Jurkat, Clone E6-1 (cell line): ENCODE measurements around the gene SCN4A.
"Not testable (repeated sequence)": the region's sequence is repeated elsewhere in the genome, so short reads cannot be mapped to it uniquely, and the experiment has no call there.

Source experiments
- DNase-seq: peaks from one replicate; pipeline ENCODE4 v3.0.0-alpha.2; 2011; ENCODE audit warnings: low read depth, low spot score
- H3K4me3 ChIP-seq: 2 replicates; pipeline ENCODE4 v1.5.1; 2011; ENCODE audit warnings: mild to moderate bottlenecking, low read length, control low read depth, moderate library complexity

Gene SCN4A

DNA sequence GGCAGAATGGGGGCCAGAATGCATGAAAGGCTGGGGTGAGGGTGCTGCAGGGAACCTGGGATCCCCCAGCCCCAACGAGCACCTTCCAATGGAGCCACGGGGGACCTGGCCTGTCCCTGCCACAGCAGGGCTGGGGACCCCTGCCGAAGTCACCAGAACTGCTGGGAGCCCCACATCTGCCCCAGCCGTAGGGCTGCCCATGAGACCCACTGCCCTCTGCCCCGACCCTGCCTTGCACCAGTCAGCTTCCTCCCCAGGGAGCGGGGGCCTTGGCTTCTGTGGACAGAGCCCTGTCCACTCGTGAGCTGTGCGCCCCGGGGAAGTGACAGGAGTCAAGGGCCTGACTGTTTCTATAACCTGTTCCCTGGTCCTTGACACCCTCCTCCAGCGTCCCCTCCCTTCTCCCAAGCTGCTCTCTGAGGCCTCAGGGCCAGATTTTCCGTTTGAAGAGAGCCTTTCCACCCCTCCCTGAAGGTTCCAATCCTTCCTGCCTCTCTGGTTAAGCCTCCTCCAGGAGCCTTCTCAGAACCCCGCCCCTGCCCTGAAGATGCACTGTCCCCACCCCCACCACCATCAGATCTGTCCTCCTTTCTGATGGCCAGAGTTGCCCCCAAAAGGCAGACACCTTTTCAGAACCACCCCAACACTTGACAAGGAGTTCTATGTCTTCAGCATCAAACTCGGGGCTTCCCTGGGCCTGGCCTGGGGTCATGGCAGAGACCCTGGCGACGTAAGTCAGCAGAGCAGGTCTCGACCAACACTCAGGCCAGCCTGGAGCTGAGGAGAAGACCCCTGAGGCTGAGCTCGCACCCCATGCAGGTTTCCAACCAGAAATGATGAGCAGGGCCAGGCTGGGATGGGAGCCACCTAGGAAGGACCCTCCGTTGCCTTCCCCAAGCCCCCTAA, 14.8 kb upstream of the SCN4A start:
- no peak for DNase-seq
- no peak overlapping the region for H3K4me3 ChIP-seq

DNA sequence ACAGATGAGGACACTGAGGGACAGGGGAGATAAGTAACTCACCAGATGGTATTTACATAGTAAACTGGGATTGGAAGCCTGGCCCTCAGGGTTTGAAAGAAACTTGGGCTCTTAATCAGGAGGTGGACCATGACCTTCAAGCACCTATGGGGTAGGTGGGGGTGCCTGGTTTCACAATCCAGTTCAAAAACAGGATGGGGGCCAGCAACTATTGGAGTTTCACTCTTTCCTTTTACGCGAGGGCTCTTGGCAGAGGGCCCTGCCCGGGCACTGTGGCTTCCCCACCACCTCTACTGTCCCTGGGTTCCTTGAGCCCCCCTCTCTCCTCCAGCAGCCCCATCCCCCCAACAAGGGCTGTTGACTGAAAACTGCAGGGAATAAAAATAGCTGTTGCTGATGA, 14.1 kb upstream of the SCN4A start:
- no peak overlapping the region for H3K4me3 ChIP-seq
- no peak for DNase-seq

DNA sequence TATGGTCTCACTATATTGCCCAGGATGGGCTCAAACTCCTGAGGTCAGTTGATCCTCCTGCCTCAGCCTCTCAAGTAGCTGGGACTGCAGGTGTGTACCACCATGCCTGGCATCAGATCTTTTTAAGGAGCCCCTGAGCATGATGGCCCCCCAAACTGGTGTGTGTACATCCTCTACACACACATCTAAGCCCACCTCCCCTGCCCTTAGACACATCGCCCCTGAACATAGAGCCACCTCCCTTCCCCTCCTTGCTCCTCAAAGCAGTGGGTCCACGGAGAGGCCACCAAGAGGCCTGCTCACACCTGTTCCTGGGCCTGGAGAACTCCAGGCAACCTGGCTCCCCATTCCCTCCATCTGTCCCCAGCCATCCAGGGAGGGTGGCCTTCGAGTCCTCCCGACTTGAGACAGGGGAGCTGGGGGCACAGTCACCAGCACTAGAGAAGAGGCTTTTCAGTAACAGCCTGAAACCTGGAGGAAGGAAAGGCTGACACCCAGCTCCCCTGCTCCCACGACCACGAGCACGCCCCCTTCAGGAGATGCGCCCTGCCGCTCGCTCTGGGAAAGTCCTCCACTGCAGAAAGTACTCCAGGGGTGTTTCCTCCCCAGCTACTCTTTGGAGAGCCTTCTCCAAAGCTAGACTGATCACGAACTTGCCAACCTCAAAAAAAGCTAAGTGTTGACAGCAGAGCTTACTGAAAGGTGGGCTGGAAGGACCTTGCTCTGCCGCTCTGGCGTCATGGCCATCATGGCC, 12.8 kb upstream of the SCN4A start:
- no peak overlapping the region for H3K4me3 ChIP-seq
- no peak for DNase-seq

DNA sequence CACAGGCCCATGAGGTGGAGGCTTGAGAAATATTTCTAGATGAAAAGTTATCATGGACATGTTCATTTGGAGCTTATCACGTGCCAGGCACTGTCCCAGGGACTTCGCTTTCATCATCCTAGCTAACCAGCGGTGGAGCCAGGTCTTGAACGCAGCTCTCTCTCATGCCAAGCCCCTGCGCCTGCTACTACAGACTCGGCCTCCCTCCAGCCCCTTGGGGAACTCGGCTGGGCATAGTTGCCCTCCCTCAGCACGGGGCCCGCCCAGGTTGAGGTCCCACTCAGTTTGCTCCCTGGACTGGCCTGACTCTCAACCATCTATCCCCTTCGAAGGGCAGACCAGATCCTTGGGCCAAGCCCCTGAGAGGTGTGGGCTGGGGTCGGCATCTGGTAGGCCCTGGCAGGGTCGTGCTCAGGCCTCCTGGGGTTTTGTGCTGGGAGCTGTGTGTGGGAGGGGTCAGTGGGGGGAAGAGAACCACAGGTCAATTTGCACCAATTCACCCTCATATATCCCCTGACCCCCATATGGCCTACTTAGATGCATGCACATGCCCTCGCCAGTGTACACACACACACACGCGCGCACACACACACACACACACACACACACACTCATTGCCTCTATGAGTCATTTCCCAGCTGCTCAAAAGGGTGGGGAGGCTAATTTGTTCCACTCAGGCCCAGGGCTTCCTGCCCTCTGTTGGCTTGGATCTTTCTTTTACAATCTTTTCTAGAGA, 12.1 kb upstream of the SCN4A start:
- no peak for DNase-seq
- H3K4me3 ChIP-seq: no peak overlapping the region

GRCh38 chr17:63984236-63984635, 11.5 kb upstream of the SCN4A start:
- no peak for DNase-seq
- H3K4me3 ChIP-seq: no peak overlapping the region

DNA sequence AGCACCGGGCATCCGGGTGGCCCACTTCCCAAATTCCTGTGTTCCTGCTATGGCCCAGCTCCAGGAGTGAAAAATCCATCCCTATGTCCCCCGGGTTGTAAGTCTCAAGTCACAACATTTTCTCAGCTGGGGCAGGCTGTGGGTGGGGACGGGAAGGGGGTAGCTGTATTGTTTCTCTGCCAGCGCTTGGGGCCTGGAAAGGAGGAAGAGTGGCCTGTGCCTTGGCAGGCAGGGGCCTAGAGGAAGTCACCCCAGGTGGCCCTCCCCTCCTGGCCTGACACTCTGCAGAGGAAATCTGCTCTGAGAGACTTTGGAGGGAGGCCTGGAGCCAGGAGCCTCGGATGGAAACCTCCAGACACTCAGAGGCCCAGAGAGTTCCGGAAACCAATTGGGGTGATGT, 10.6 kb upstream of the SCN4A start:
- no peak overlapping the region for H3K4me3 ChIP-seq
- DNase-seq: no peak

GRCh38 chr17:63982641-63983040, 9.9 kb upstream of the SCN4A start:
- not testable (repeated sequence) for DNase-seq, H3K4me3 ChIP-seq

- DNase-seq: no peak
- no peak overlapping the region for H3K4me3 ChIP-seq
Observed at GRCh38 chr17:63978272-63979200, 5.8 kb upstream of the SCN4A start.

DNA sequence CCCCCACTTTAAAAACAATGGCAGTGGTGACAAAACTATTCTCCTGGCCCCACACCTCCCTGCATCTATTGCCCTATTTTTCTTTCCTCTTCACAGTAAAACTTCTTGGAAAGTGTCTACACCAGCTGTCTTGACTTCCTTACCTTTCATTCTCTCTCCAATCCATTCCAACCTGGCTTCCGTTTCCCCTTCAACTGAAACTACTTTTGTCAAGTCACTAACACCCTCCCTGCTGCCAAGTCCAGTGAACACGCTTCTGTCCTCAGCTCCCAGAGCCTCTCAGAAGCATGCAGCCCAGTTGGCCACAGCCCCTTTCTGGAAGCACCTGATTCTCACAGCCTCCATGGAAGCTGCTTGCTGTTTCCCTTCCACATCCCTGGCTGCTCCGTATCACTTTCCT, 4.0 kb upstream of the SCN4A start:
- no peak for DNase-seq
- no peak overlapping the region for H3K4me3 ChIP-seq

GRCh38 chr17:63975541-63976092, 2.9 kb upstream of the SCN4A start:
- no peak overlapping the region for H3K4me3 ChIP-seq

DNA sequence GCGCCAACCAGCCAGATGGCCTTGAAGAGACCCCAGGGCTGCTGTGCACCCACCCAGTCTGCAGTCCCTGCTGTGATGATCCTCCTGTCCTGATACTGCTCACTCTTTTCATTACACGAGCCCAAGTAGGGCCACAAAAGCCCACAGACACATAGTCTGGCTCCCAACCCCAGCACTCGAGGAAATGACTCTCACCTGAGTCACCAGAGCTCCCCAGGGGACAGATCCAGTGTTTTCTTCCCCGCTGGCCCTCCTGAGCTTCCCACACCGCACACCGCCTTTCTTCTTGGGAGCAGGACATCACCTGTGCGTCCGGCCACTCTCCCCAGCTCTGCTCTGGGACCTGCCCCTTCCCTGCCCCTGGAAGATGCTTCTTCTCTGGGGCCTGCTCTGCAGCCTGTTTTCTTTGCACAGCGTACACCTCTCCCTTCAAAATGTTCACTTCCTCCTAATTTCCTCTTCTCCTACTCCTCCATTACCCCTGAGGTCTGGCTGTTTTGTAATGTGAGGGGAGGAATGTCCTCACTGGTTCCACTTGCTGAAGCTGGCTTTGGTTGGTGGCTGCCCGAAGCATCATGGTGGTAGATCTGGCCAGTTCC, 2.0 kb upstream of the SCN4A start:
- no peak overlapping the region for H3K4me3 ChIP-seq
- no peak for DNase-seq

More at GRCh38 chr17:63975541-63976092, 2.9 kb upstream of the SCN4A start:
- DNase-seq: no peak

GRCh38 chr17:63973930-63974593, 1.3 kb upstream of the SCN4A start:
- no peak for DNase-seq
- no peak overlapping the region for H3K4me3 ChIP-seq

DNA sequence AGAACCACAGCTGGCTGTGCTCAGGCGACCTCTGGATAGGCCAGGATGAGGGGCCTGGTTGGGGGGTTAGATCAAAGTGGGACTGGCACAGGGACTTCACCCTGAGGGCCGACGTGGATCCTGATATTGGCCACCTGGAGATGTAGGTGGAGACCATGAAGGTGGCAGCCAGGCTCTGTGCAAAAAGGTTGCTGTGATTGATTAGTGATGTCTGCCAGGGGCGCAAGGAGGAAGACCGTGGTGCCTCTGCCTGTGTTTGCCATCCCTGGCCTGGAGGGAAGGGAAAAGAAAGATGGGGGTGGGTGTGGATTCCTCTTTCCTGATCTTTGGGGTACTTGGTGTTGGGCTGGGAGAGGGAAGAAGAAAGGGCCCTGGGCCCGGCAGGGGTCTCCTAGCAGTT, 529 bp upstream of the SCN4A start:
- no peak overlapping the region for H3K4me3 ChIP-seq
- DNase-seq: no peak

GRCh38 chr17:63969278-63969677, 3.4 kb downstream of the SCN4A start:
- no peak for DNase-seq
- H3K4me3 ChIP-seq: no peak overlapping the region

DNA sequence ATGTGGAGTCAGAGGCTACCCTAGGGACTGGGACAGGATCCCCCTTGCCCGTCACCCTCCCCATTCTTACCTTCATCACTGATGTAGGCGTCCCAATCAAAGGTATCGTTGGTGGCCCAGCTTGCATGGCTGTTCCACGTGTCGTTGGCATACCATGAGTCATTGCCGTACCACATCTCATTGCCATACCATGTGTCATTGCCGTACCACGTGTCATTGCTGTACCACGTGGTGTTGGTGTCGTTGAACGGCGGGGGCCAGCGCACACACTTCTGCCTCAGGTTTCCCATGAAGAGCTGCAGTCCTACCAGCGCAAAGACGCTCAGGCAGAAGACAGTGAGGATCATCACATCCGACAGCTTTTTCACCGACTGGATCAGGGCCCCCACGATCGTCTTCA, 4.8 kb downstream of the SCN4A start:
- H3K4me3 ChIP-seq: no peak overlapping the region
- DNase-seq: no peak

DNA sequence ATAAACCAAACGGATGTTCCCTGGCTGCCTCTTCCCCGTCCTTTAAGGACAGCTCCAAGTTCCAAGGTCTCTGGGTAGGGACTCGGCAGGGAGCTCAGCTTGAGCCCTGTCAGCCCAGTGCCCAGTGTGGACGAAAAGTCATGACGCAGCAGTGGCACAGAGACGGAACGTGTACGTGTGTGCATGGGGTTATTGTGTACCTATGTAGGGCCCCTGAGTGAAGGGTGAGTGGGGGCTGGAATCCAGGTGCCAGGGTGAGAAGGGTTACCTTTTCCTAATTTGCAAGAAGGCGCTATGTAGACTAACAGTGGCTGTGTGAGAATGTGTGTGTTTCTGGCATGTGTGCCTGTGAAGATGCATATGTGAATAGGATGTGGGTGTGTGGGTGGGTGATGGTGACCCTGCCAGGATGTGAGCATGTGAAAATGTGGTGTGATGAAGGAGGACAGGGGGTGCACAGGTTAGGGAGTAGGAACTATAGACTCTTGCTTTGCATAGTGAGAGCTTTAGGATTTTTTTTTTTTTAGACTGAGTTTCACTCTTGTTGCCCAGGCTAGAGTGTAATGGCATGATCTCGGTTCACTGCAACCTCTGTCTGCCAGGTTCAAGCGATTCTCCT, 6.0 kb downstream of the SCN4A start:
- peak; percentile 54 for DNase-seq
- H3K4me3 ChIP-seq: no peak overlapping the region

- DNase-seq: no peak
Observed at GRCh38 chr17:63963123-63963522, 9.6 kb downstream of the SCN4A start.

More at GRCh38 chr17:63963123-63963522, 9.6 kb downstream of the SCN4A start:
- no peak overlapping the region for H3K4me3 ChIP-seq
